HG02623 (cell line): ENCODE measurements around the gene TOP3A.

ENCODE experiments used
- ATAC-seq: cut with Tn5 transposase; IDR thresholded peaks from one replicate; pipeline ENCODE4 v1.9.1; 2021; ENCODE audit warnings: moderate library complexity; ENCODE audit not compliant: unreplicated experiment

Gene TOP3A

GRCh38 chr17:18256351-18256750 is 58.4 kb downstream of the TOP3A start:
- ATAC-seq, result no peak

GRCh38 chr17:18254888-18255649 is 59.7 kb downstream of the TOP3A start:
- ATAC-seq, result no peak

- no peak for ATAC-seq
These were observed 60.6 kb downstream of the TOP3A start for GRCh38 chr17:18253947-18254821.

GRCh38 chr17:18253187-18253884 is 61.5 kb downstream of the TOP3A start:
- ATAC-seq, result no peak

GRCh38 chr17:18252160-18252559 is 62.6 kb downstream of the TOP3A start:
- no peak for ATAC-seq

- ATAC-seq, result no peak
These were observed 63.6 kb downstream of the TOP3A start for GRCh38 chr17:18251204-18251603.

GRCh38 chr17:18250708-18251107 is 64.1 kb downstream of the TOP3A start:
- ATAC-seq, result no peak

GRCh38 chr17:18250259-18250658 is 64.5 kb downstream of the TOP3A start:
- no peak for ATAC-seq

GRCh38 chr17:18248811-18249210 is 66.0 kb downstream of the TOP3A start:
- no peak for ATAC-seq

GRCh38 chr17:18248300-18248731 is 66.5 kb downstream of the TOP3A start:
- no peak for ATAC-seq

GRCh38 chr17:18247613-18248001 is 67.2 kb downstream of the TOP3A start:
- ATAC-seq, result no peak

- no peak for ATAC-seq
These were observed 67.7 kb downstream of the TOP3A start for GRCh38 chr17:18246880-18247612.

- ATAC-seq, result no peak
These were observed 68.6 kb downstream of the TOP3A start for GRCh38 chr17:18246109-18246725.

GRCh38 chr17:18245038-18245776 is 69.6 kb downstream of the TOP3A start:
- no peak for ATAC-seq

- no peak for ATAC-seq
These were observed 73.4 kb downstream of the TOP3A start for GRCh38 chr17:18241229-18241871.

- no peak for ATAC-seq
These were observed 74.3 kb downstream of the TOP3A start for GRCh38 chr17:18240449-18240848.

- ATAC-seq, result no peak
These were observed 76.5 kb downstream of the TOP3A start for GRCh38 chr17:18238299-18238698.

GRCh38 chr17:18237461-18237860 is 77.3 kb downstream of the TOP3A start:
- no peak for ATAC-seq

GRCh38 chr17:18236494-18236893 is 78.3 kb downstream of the TOP3A start:
- no peak for ATAC-seq
